Subcutaneous abdominal adipose tissue (tissue), 5 donors: ENCODE measurements around the gene IVL.

Experiments
- H3K27ac ChIP-seq: one replicate; pipeline ENCODE4 v1.7.0; 2013; ENCODE audit warnings: low read depth, mild to moderate bottlenecking, inconsistent platforms, low read length, moderate library complexity
- H3K27me3 ChIP-seq, 5 donors: one replicate each; pipeline ENCODE4 v1.7.0; 2013; ENCODE audit warnings: low read length in 5 of 5, inconsistent platforms in 1 of 5; ENCODE audit not compliant: control insufficient read depth in 5 of 5, insufficient read depth in 4 of 5
- H3K36me3 ChIP-seq, 5 donors: one replicate each; pipeline ENCODE4 v1.7.0; 2013; ENCODE audit warnings: low read length in 5 of 5; ENCODE audit not compliant: control insufficient read depth in 5 of 5, insufficient read depth in 5 of 5
- H3K4me1 ChIP-seq, 5 donors: one replicate each; pipeline ENCODE4 v1.7.0; 2013; ENCODE audit warnings: low read length in 5 of 5, mild to moderate bottlenecking in 3 of 5, moderate library complexity in 1 of 5; ENCODE audit not compliant: control insufficient read depth in 5 of 5, insufficient read depth in 5 of 5
- H3K4me3 ChIP-seq, 5 donors: one replicate each; pipeline ENCODE4 v1.7.0; 2013; ENCODE audit warnings: low read length in 5 of 5, low read depth in 1 of 5
- H3K9ac ChIP-seq, 5 donors: one replicate each; pipeline ENCODE4 v1.7.0; 2013; ENCODE audit warnings: low read length in 5 of 5, mild to moderate bottlenecking in 4 of 5, moderate library complexity in 3 of 5
- H3K9me3 ChIP-seq, 5 donors: one replicate each; pipeline ENCODE4 v1.7.0; 2013; ENCODE audit warnings: low read length in 5 of 5; ENCODE audit not compliant: control insufficient read depth in 5 of 5
- donor health status: healthy.
- donor health status: healthy.
- donor health status: healthy.
- donor health status: healthy.
- donor health status: healthy.

The IVL gene

GRCh38 chr1:152942161-152942560 lies 33.8 kb downstream of the IVL start:
- Histone ChIP-seq H3K9ac (no peak overlapping the region), H3K4me3 (no peak overlapping the region), H3K4me1 (no peaks in the 10 kb centered on the region), H3K27me3 (no peaks in the 10 kb centered on the region), H3K9me3 (peaks cover 0 to 2% (median 0%) of the 10 kb centered on the region in 5 donors), H3K36me3 (no peaks in the 10 kb centered on the region), H3K27ac (no peak overlapping the region)

GRCh38 chr1:152946248-152946647 lies 37.9 kb downstream of the IVL start:
- H3K36me3 ChIP-seq = no peaks in the 10 kb centered on the region
- H3K4me3 ChIP-seq = no peak overlapping the region
- H3K27me3 ChIP-seq = no peaks in the 10 kb centered on the region
- no peak overlapping the region for H3K27ac ChIP-seq
- no peaks in the 10 kb centered on the region for H3K9me3 ChIP-seq
- no peak overlapping the region for H3K9ac ChIP-seq
- H3K4me1 ChIP-seq = no peaks in the 10 kb centered on the region

GRCh38 chr1:152946651-152947256 lies 38.4 kb downstream of the IVL start, which contains the start of gene SPRR5:
SPRR5 (plus strand) TSS chr1:152947206; CDS start chr1:152948555, 1,349 bp downstream.
- no peak within 1 kb of the TSS for H3K9ac ChIP-seq
- no peak within 1 kb of the TSS for H3K27ac ChIP-seq
- no peaks in the 10 kb centered on the region for H3K36me3 ChIP-seq
- no peaks in the 10 kb centered on the region for H3K9me3 ChIP-seq
- H3K27me3 ChIP-seq = no peaks in the 10 kb centered on the region
- H3K4me3 ChIP-seq = no peak within 1 kb of the TSS
- H3K4me1 ChIP-seq = no peaks in the 10 kb centered on the region

GRCh38 chr1:152951711-152952110 lies 43.4 kb downstream of the IVL start:
- H3K36me3 ChIP-seq = no peaks in the 10 kb centered on the region
- H3K27ac ChIP-seq = no peak overlapping the region
- H3K9ac ChIP-seq = no peak overlapping the region
- H3K27me3 ChIP-seq = peaks cover 0 to 3% (median 0%) of the 10 kb centered on the region in 5 donors
- H3K9me3 ChIP-seq = peaks cover 0 to 7% (median 0%) of the 10 kb centered on the region in 5 donors
- no peak overlapping the region for H3K4me3 ChIP-seq
- no peaks in the 10 kb centered on the region for H3K4me1 ChIP-seq

- peaks cover 0 to 7% (median 0%) of the 10 kb centered on the region in 5 donors for H3K9me3 ChIP-seq
- H3K27me3 ChIP-seq = peaks cover 0 to 3% (median 0%) of the 10 kb centered on the region in 5 donors
- no peak overlapping the region for H3K4me3 ChIP-seq
- no peak overlapping the region for H3K27ac ChIP-seq
- no peaks in the 10 kb centered on the region for H3K36me3 ChIP-seq
- no peak overlapping the region for H3K9ac ChIP-seq
- no peaks in the 10 kb centered on the region for H3K4me1 ChIP-seq
Observed at GRCh38 chr1:152953761-152954160, 45.4 kb downstream of the IVL start.

- Histone ChIP-seq H3K27me3 (peaks cover 0 to 3% (median 0%) of the 10 kb centered on the region in 5 donors), H3K27ac (no peak overlapping the region), H3K36me3 (no peaks in the 10 kb centered on the region), H3K9ac (no peak overlapping the region), H3K4me1 (no peaks in the 10 kb centered on the region), H3K9me3 (peaks cover 0 to 7% (median 0%) of the 10 kb centered on the region in 5 donors), H3K4me3 (no peak overlapping the region)
Observed at GRCh38 chr1:152954436-152954835, 46.1 kb downstream of the IVL start.

- peaks cover 0 to 7% (median 0%) of the 10 kb centered on the region in 5 donors for H3K27me3 ChIP-seq
- H3K9me3 ChIP-seq = peaks cover 0 to 4% (median 0%) of the 10 kb centered on the region in 5 donors
- no peak overlapping the region for H3K9ac ChIP-seq
- H3K4me3 ChIP-seq = no peak overlapping the region
- H3K4me1 ChIP-seq = no peaks in the 10 kb centered on the region
- no peaks in the 10 kb centered on the region for H3K36me3 ChIP-seq
- no peak overlapping the region for H3K27ac ChIP-seq
Observed at GRCh38 chr1:152957561-152957960, 49.2 kb downstream of the IVL start.

- Histone ChIP-seq H3K27me3 (peaks cover 0 to 4% (median 0%) of the 10 kb centered on the region in 5 donors), H3K9me3 (no peaks in the 10 kb centered on the region), H3K27ac (no peak overlapping the region), H3K4me3 (no peak overlapping the region), H3K9ac (no peak overlapping the region), H3K4me1 (no peaks in the 10 kb centered on the region), H3K36me3 (no peaks in the 10 kb centered on the region)
Observed at GRCh38 chr1:152959273-152959672, 50.9 kb downstream of the IVL start.

- H3K9me3 ChIP-seq = no peaks in the 10 kb centered on the region
- no peak overlapping the region for H3K9ac ChIP-seq
- H3K4me3 ChIP-seq = no peak overlapping the region
- H3K27ac ChIP-seq = no peak overlapping the region
- no peaks in the 10 kb centered on the region for H3K36me3 ChIP-seq
- H3K27me3 ChIP-seq = peaks cover 0 to 4% (median 0%) of the 10 kb centered on the region in 5 donors
- H3K4me1 ChIP-seq = no peaks in the 10 kb centered on the region
Observed at GRCh38 chr1:152959801-152960451, 51.6 kb downstream of the IVL start.

GRCh38 chr1:152960452-152961044 lies 52.2 kb downstream of the IVL start:
- H3K4me1 ChIP-seq = no peaks in the 10 kb centered on the region
- no peak overlapping the region for H3K27ac ChIP-seq
- H3K36me3 ChIP-seq = no peaks in the 10 kb centered on the region
- H3K9me3 ChIP-seq = no peaks in the 10 kb centered on the region
- H3K4me3 ChIP-seq = no peak overlapping the region
- H3K9ac ChIP-seq = no peak overlapping the region
- H3K27me3 ChIP-seq = peaks cover 0 to 4% (median 0%) of the 10 kb centered on the region in 5 donors
